Spleen (tissue), 11 donors: Measurements from ENCODE around the gene PIGU. TPM values are rescaled to one million over a fixed set of nuclear protein-coding genes. Genes with fewer than 3 reads are reported as not detected.

ENCODE experiments used
- DNase-seq: peaks from one replicate; pipeline ENCODE4 v3.0.0-alpha.2; 2020
- H3K27ac ChIP-seq, 8 donors: fragments of 200-600 bp; sonication (generic) in 7 of 8; 1 replicate in 4 of 8; 2 replicates in 4 of 8; pipeline versions ENCODE4 v1.5.0 to v1.8.0; 2016 to 2021; ENCODE audit warnings: inconsistent platforms in 4 of 8, mild to moderate bottlenecking in 4 of 8, moderate library complexity in 1 of 8
- H3K27me3 ChIP-seq, 7 donors: fragments of 200-600 bp; sonication (generic) in 6 of 7; replicated peaks in 1 of 7; 1 replicate in 4 of 7; 2 replicates in 3 of 7; pipeline versions ENCODE4 v1.5.0 to v1.8.0; 2016 to 2021; ENCODE audit warnings: inconsistent platforms in 3 of 7, mild to moderate bottlenecking in 1 of 7
- H3K36me3 ChIP-seq, 6 donors: fragments of 200-600 bp; sonication (generic) in 5 of 6; 1 replicate in 4 of 6; 2 replicates in 2 of 6; pipeline versions ENCODE4 v1.5.0 to v1.8.0; 2016 to 2021; ENCODE audit warnings: inconsistent platforms in 2 of 6
- H3K4me1 ChIP-seq, 6 donors: fragments of 200-600 bp; sonication (generic) in 5 of 6; 1 replicate in 3 of 6; 2 replicates in 3 of 6; pipeline versions ENCODE4 v1.5.0 to v1.8.0; 2016 to 2021; ENCODE audit warnings: inconsistent platforms in 3 of 6
- H3K4me3 ChIP-seq, 8 donors: fragments of 200-600 bp; sonication (generic) in 7 of 8; 1 replicate in 4 of 8; 2 replicates in 4 of 8; pipeline versions ENCODE4 v1.5.0 to v1.8.0; 2016 to 2021; ENCODE audit warnings: inconsistent platforms in 4 of 8, mild to moderate bottlenecking in 4 of 8, moderate library complexity in 2 of 8
- H3K9me3 ChIP-seq, 8 donors: fragments of 200-600 bp; sonication (generic) in 7 of 8; 1 replicate in 4 of 8; 2 replicates in 4 of 8; pipeline versions ENCODE4 v1.5.0 to v1.8.0; 2016 to 2021; ENCODE audit warnings: inconsistent platforms in 4 of 8
- POLR2A ChIP-seq, 3 donors: fragments of 450-650 bp; IDR thresholded peaks; one replicate each; pipeline ENCODE4 v1.5.1; 2017; ENCODE audit warnings: antibody characterized with exemption in 3 of 3, mild to moderate bottlenecking in 1 of 3
- POLR2AphosphoS5 ChIP-seq, 3 donors: sonication (generic); formaldehyde crosslinking; IDR thresholded peaks; one replicate each; pipeline ENCODE4 v1.5.1; 2017; ENCODE audit warnings: antibody characterized with exemption in 3 of 3
- WGBS, 5 donors: extraction: QIAGEN DNeasy Blood & Tissue Kit in 3 of 5; methylation state at CpG; one replicate each; pipeline versions ENCODE4 v1.1.5 to v1.1.7; 2013 to 2018; 5-methylcytosine and 5-hydroxymethylcytosine counted together
- intact Hi-C: fragments of 100-400 bp; cut with DNase I; formaldehyde crosslinking; loops from one replicate; pipeline ENCODE4 v1.15.0; 2023; ENCODE audit warnings: low total_unique reads
- polyA plus RNA-seq, 3 donors: library from polyadenylated mRNA; stranded (reverse); fragments of 200-250 nt; gene quantifications; one replicate each; pipeline ENCODE4 v1.2.1, GENCODE V29; 2013
- total RNA-seq, 7 donors: library from RNA; depleted of rRNA in 3 of 7; stranded (reverse); fragments of >200 nt in 3 of 7; fragmentation: NEBNext Ultra II Directional in 4 of 7; extraction: Animal tissue kit (Norgen Biotek cat#: 25700) in 4 of 7; gene quantifications; one replicate each; pipeline versions ENCODE4 v1.1.0 to v1.2.1, GENCODE V29; 2016 to 2021
- TF ChIP-seq, protein P1 (sequence below), 11 experiments: fragments of 200-600 bp in 7 of 11; fragments of 450-650 bp in 4 of 11; sonication (generic) in 4 of 11; IDR thresholded peaks in 8 of 11; conservative IDR thresholded peaks in 3 of 11; 1 replicate in 7 of 11; 2 replicates in 4 of 11; pipeline versions ENCODE4 v1.4.0 to v1.8.0; 2016 to 2021; ENCODE audit warnings: antibody characterized with exemption in 11 of 11, inconsistent platforms in 4 of 11, mild to moderate bottlenecking in 1 of 11
- donor health status: healthy with polysubstance abuse.
- donor health status: DM: no; HTN: no; CAD: no; lungs with moderate emphysema.
- donor health status: DM: no; HTN: no; CAD: no.
- donor health status: Bipolar disorder and iron deficiency.
- donor health status: healthy.
- donor health status: DM: no; HTN: no; CAD: no.
- donor health status: DM: yes; HTN: yes; CAD: no.

The PIGU gene
- total and polyA plus RNA-seq, 10 donors = 10.0 to 20.4 (median 14.5) TPM

DNA sequence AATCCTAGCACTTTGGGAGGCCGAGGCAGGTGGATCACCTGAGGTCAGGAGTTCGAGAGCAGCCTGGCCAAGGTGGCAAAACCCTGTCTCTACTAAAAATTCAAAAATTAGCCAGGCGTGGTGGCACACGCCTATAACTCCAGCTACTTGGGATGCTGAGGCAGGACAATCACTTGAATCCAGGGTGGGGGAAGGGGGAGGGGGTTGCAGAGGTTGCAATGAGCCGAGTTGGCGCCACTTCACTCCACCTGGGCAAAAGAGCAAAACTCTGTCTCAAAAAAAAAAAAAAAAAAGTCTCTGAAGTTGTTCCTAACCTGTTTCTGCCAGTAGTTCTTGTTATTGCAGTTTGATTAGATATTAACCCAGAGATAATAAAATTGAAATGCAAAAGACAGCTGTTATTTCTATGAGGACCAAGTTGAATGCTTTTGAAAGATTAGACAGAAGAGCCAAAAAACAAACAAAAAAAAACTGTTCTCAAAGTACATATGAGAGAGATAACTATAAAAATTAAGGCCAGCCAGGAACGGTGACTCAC, 22.6 kb downstream of the PIGU start:
- TF ChIP-seq POLR2AphosphoS5 (IDR thresholded peaks at IDR 0.05) = no peak
- TF ChIP-seq, protein P1, sequence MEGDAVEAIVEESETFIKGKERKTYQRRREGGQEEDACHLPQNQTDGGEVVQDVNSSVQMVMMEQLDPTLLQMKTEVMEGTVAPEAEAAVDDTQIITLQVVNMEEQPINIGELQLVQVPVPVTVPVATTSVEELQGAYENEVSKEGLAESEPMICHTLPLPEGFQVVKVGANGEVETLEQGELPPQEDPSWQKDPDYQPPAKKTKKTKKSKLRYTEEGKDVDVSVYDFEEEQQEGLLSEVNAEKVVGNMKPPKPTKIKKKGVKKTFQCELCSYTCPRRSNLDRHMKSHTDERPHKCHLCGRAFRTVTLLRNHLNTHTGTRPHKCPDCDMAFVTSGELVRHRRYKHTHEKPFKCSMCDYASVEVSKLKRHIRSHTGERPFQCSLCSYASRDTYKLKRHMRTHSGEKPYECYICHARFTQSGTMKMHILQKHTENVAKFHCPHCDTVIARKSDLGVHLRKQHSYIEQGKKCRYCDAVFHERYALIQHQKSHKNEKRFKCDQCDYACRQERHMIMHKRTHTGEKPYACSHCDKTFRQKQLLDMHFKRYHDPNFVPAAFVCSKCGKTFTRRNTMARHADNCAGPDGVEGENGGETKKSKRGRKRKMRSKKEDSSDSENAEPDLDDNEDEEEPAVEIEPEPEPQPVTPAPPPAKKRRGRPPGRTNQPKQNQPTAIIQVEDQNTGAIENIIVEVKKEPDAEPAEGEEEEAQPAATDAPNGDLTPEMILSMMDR (IDR thresholded peaks at IDR 0.05 in 8 of 11, conservative IDR thresholded peaks at IDR 0.05 in 3 of 11) = no peak
- TF ChIP-seq POLR2A (IDR thresholded peaks at IDR 0.05) = no peak
- Histone ChIP-seq H3K27me3 (no peaks in the 10 kb centered on the region), H3K4me1 (no peaks in the 10 kb centered on the region), H3K27ac (no peak overlapping the region), H3K9me3 (no peaks in the 10 kb centered on the region), H3K4me3 (no peak overlapping the region), H3K36me3 (peaks cover 0 to 50% (median 10%) of the 10 kb centered on the region in 6 donors)
- WGBS, 5 donors = 92 to 97% (median 96%) methylated on average over 7 of the region's 7 CpGs
- intact Hi-C loops = no loop called here
- DNase-seq = no peak

DNA sequence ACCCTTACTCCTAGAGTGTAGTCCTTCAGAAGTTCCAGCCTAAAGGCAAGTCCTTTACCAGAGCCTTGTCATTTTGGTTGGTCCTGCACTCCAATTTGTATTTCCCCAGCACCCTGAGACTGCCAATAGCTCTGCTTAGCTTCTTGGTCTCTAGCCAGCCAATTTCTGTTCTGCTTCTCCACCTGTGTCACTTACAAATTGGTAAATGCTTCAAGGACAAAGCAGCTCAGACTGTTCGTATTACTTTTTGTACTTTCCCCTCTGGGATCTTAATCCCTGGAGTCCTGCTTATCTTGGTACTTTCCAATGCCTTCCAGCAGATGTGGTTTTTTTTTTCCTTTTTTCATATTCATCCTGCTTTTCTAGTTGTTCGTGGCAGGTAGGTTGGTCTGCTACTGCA, 25.7 kb downstream of the PIGU start:
- Histone ChIP-seq H3K27me3 (no peaks in the 10 kb centered on the region), H3K27ac (no peak overlapping the region), H3K4me1 (no peaks in the 10 kb centered on the region), H3K4me3 (no peak overlapping the region), H3K9me3 (no peaks in the 10 kb centered on the region), H3K36me3 (peaks cover 0 to 41% (median 10%) of the 10 kb centered on the region in 6 donors)
- DNase-seq = no peak
- WGBS, 5 donors = 90 to 98% (median 95%) methylated on average over 2 of the region's 2 CpGs
- intact Hi-C loops = no loop called here
- TF ChIP-seq, protein P1 (IDR thresholded peaks at IDR 0.05 in 8 of 11, conservative IDR thresholded peaks at IDR 0.05 in 3 of 11) = no peak
- TF ChIP-seq POLR2AphosphoS5 (IDR thresholded peaks at IDR 0.05) (no peak), POLR2A (IDR thresholded peaks at IDR 0.05) (no peak)

DNA sequence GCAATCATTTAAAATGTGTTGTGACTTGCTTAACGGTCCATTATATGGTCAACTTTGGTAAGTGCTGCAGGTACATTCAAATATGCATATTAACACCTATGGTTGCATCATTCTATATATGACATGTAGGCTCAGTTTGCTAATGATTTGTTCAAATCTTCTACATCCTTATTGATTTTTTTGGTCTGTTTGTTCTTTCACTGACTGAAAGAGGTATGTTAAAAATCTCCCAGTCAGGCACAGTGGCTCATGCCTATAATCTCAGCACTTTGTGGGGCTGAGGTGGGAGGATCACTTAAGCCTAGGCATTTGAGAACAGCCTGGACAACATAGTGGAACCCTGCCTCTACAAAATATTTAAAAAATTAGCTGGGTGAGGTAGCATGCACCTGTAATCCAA, 29.2 kb downstream of the PIGU start:
- 94 to 98% (median 96%) methylated on average over 1 of the region's 1 CpG for WGBS, 5 donors
- Histone ChIP-seq H3K36me3 (peaks cover 0 to 29% (median 6%) of the 10 kb centered on the region in 6 donors), H3K4me1 (peaks cover 0 to 4% (median 0%) of the 10 kb centered on the region in 6 donors), H3K9me3 (no peaks in the 10 kb centered on the region), H3K27me3 (no peaks in the 10 kb centered on the region), H3K27ac (no peak overlapping the region), H3K4me3 (no peak overlapping the region)
- no peak for DNase-seq
- intact Hi-C loops = no loop called here
- TF ChIP-seq, protein P1 (IDR thresholded peaks at IDR 0.05 in 8 of 11, conservative IDR thresholded peaks at IDR 0.05 in 3 of 11) = no peak
- no peak for TF ChIP-seq POLR2A (IDR thresholded peaks at IDR 0.05)

DNA sequence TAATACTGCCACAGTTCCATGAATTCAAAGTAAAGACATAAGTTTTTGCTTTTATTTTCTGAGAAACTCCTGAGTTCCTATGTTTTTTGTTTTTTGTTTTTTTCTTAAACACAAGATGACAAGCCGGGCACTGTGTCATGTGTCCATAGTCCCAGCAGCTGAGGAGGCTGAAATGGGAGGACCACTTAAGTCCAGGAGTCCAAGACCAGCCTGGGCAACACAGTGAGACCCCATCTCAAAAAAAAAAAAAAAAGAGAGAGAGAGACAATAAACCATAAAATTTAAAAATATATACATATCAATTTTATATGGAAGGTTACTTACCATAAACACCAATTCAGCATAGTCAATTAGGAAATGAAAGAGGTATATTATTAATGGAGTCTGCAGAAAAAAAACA, 31.9 kb downstream of the PIGU start:
- TF ChIP-seq, protein P1 (IDR thresholded peaks at IDR 0.05 in 8 of 11, conservative IDR thresholded peaks at IDR 0.05 in 3 of 11) = no peak
- TF ChIP-seq POLR2AphosphoS5 (IDR thresholded peaks at IDR 0.05) (no peak), POLR2A (IDR thresholded peaks at IDR 0.05) (no peak)
- H3K27me3 ChIP-seq = no peaks in the 10 kb centered on the region
- intact Hi-C loops = no loop called here
- DNase-seq = no peak
- H3K36me3 ChIP-seq = peaks cover 0 to 28% (median 2%) of the 10 kb centered on the region in 6 donors
- WGBS, 5 donors = 92 to 100% (median 97%) methylated on average over 1 of the region's 1 CpG
- H3K4me3 ChIP-seq = no peak overlapping the region
- peaks cover 0 to 4% (median 0%) of the 10 kb centered on the region in 6 donors for H3K4me1 ChIP-seq
- no peaks in the 10 kb centered on the region for H3K9me3 ChIP-seq
- no peak overlapping the region for H3K27ac ChIP-seq
